Keratinocyte (primary cell): ENCODE results near the gene PXDC1. TPM values are rescaled to one million over a fixed set of nuclear protein-coding genes. Genes with fewer than 3 reads are reported as not detected.
A peak's percentile ranks its signal among the peaks of the same experiment; 100 is the strongest.

Experiments used
- DNase-seq: peaks from one replicate; pipeline ENCODE4 v3.0.0-alpha.2; 2011; ENCODE audit warnings: low read depth, missing footprints, low spot score
- FAIRE-seq: peaks from 2 replicates; lab custom pipeline; 2011; peaks lifted over from hg19 to GRCh38; lab: Jason Lieb, UNC
- H2AFZ ChIP-seq: 2 replicates; pipeline ENCODE4 v1.6.0; 2012; ENCODE audit warnings: low read length, control low read depth, inconsistent platforms; ENCODE audit not compliant: control insufficient read depth
- H3K27ac ChIP-seq: 2 replicates; pipeline ENCODE4 v1.5.1; 2011; ENCODE audit warnings: low read length; ENCODE audit not compliant: control insufficient read depth, insufficient read depth
- H3K27me3 ChIP-seq: 3 replicates; pipeline ENCODE4 v1.6.0; 2011; ENCODE audit warnings: low read length; ENCODE audit not compliant: control insufficient read depth, insufficient read depth; ENCODE audit errors: extremely low read depth
- H3K36me3 ChIP-seq, 2 experiments: 2 replicates in 1 of 2; 3 replicates in 1 of 2; pipeline ENCODE4 v1.5.1; 2011; ENCODE audit warnings: low read length in 2 of 2, mild to moderate bottlenecking in 1 of 2; ENCODE audit not compliant: control insufficient read depth in 2 of 2, insufficient read depth in 2 of 2; ENCODE audit errors: extremely low read depth in 1 of 2
- H3K4me1 ChIP-seq: 3 replicates; pipeline ENCODE4 v1.5.1; 2011; ENCODE audit warnings: low read length; ENCODE audit not compliant: control insufficient read depth, insufficient read depth; ENCODE audit errors: extremely low read depth
- H3K4me2 ChIP-seq: 3 replicates; pipeline ENCODE4 v1.6.0; 2011; ENCODE audit warnings: low read depth, low read length; ENCODE audit not compliant: control insufficient read depth, insufficient read depth; ENCODE audit errors: extremely low read depth
- H3K4me3 ChIP-seq, 3 experiments: fragments of 200-600 bp in 1 of 3; sonication (generic) in 1 of 3; 2 replicates in 2 of 3; 3 replicates in 1 of 3; pipeline ENCODE4 v1.5.1; 2011 to 2016; ENCODE audit warnings: low read length in 3 of 3, mild to moderate bottlenecking in 3 of 3, control low read depth in 2 of 3, inconsistent platforms in 1 of 3, low read depth in 1 of 3, mixed read lengths in 1 of 3, mixed run types in 1 of 3, moderate library complexity in 1 of 3; ENCODE audit not compliant: control insufficient read depth in 2 of 3, insufficient read depth in 2 of 3; ENCODE audit errors: extremely low read depth in 1 of 3
- H3K79me2 ChIP-seq: 2 replicates; pipeline ENCODE4 v1.6.0; 2012; ENCODE audit warnings: low read length; ENCODE audit not compliant: control insufficient read depth, insufficient read depth
- H3K9ac ChIP-seq: 3 replicates; pipeline ENCODE4 v1.6.0; 2011; ENCODE audit warnings: low read length; ENCODE audit not compliant: control insufficient read depth, insufficient read depth; ENCODE audit errors: extremely low read depth
- H3K9me1 ChIP-seq: 3 replicates; pipeline ENCODE4 v1.6.0; 2011; ENCODE audit warnings: low read length; ENCODE audit not compliant: control insufficient read depth, insufficient read depth; ENCODE audit errors: extremely low read depth
- H3K9me3 ChIP-seq: 2 replicates; pipeline ENCODE4 v1.5.1; 2012; ENCODE audit warnings: low read depth, low read length; ENCODE audit not compliant: control insufficient read depth
- H4K20me1 ChIP-seq: 3 replicates; pipeline ENCODE4 v1.6.0; 2011; ENCODE audit warnings: low read length; ENCODE audit not compliant: control insufficient read depth, insufficient read depth; ENCODE audit errors: extremely low read depth
- CTCF ChIP-seq, 3 experiments: IDR thresholded peaks in 1 of 3; conservative IDR thresholded peaks in 1 of 3; optimal IDR thresholded peaks in 1 of 3; 2 replicates in 2 of 3; 3 replicates in 1 of 3; pipeline versions ENCODE3 to v1.5.1; 2011; ENCODE audit warnings: low read length in 3 of 3, mild to moderate bottlenecking in 3 of 3, moderate library complexity in 2 of 3, control low read depth in 1 of 3, inconsistent platforms in 1 of 3; ENCODE audit not compliant: insufficient read depth in 2 of 3; ENCODE audit errors: extremely low read depth in 1 of 3
- EZH2 ChIP-seq: IDR thresholded peaks from one replicate; pipeline ENCODE4 v1.6.1; 2012; ENCODE audit warnings: inconsistent platforms, mild to moderate bottlenecking, low read length, moderate library complexity
- dilution Hi-C: fragments of 300-500 bp; cut with MboI; formaldehyde crosslinking; loops from one replicate; pipeline ENCODE4 v1.7.0; 2020; ENCODE audit warnings: low sequenced_read_pairs; ENCODE audit not compliant: extremely low pct_ligation_motif_present
- polyA plus RNA-seq, 5 experiments: library from polyadenylated mRNA; depleted of rRNA in 3 of 5; stranded (reverse) in 3 of 5; stranded (forward) in 1 of 5; unstranded in 1 of 5; fragments of >200 nt; gene quantifications; 1 replicate in 1 of 5; 2 replicates in 3 of 5; 3 replicates in 1 of 5; pipeline versions ENCODE4 v1.2.1 to v1.2.3, GENCODE V29; 2011 to 2012; ENCODE audit warnings: missing spikeins in 2 of 5, low read depth in 1 of 5, low replicate concordance in 1 of 5

The PXDC1 gene
- polyA plus RNA-seq, 1 donor (not counting 4 experiments of a cell fraction or from before 2014, with no cell fraction given) = 17.1 TPM

GRCh38 chr6:3781504-3781903 lies 30.0 kb upstream of the PXDC1 start:
- H3K36me3 ChIP-seq = no peaks in the 10 kb centered on the region
- no peak overlapping the region for H3K27ac ChIP-seq
- peaks cover 27% of the 10 kb centered on the region for H3K4me1 ChIP-seq
- H3K4me2 ChIP-seq = no peak overlapping the region
- dilution Hi-C loops = no loop called here
- DNase-seq (no peak), FAIRE-seq (no peak)
- H3K79me2 ChIP-seq = no peaks in the 10 kb centered on the region
- H3K9ac ChIP-seq = no peak overlapping the region
- H3K27me3 ChIP-seq = no peaks in the 10 kb centered on the region
- H3K4me3 ChIP-seq = no peak overlapping the region
- no peaks in the 10 kb centered on the region for H3K9me3 ChIP-seq
- H2AFZ ChIP-seq = no peak overlapping the region
- no peaks in the 10 kb centered on the region for H3K9me1 ChIP-seq
- H4K20me1 ChIP-seq = no peaks in the 10 kb centered on the region
- TF ChIP-seq CTCF (optimal IDR thresholded peaks at IDR 0.05 in 1 of 3, IDR thresholded peaks at IDR 0.05 in 1 of 3, conservative IDR thresholded peaks at IDR 0.05 in 1 of 3; ENCODE audit: extremely low read depth in 1 of 3, insufficient read depth in 2 of 3, low read length in 3 of 3) (no peak), EZH2 (no peak)

- Histone ChIP-seq H3K79me2 (no peaks in the 10 kb centered on the region), H3K27ac (peak overlapping the region; percentile 47), H3K4me2 (peak overlapping the region; percentile 63), H3K9me3 (no peaks in the 10 kb centered on the region), H3K4me1 (peaks cover 27% of the 10 kb centered on the region), H2AFZ (peak overlapping the region; percentile 32), H3K36me3 (no peaks in the 10 kb centered on the region), H3K9ac (peak overlapping the region; percentile 10), H3K27me3 (no peaks in the 10 kb centered on the region), H4K20me1 (no peaks in the 10 kb centered on the region), H3K4me3 (no peak overlapping the region), H3K9me1 (no peaks in the 10 kb centered on the region)
- TF ChIP-seq EZH2 (no peak), CTCF (optimal IDR thresholded peaks at IDR 0.05 in 1 of 3, IDR thresholded peaks at IDR 0.05 in 1 of 3, conservative IDR thresholded peaks at IDR 0.05 in 1 of 3; ENCODE audit: extremely low read depth in 1 of 3, insufficient read depth in 2 of 3, low read length in 3 of 3) (no peak)
- DNase-seq (no peak), FAIRE-seq (no peak)
- dilution Hi-C loops = no loop called here
These were observed 28.0 kb upstream of the PXDC1 start for GRCh38 chr6:3779574-3779849.
